ENCODE data around the gene MEP1B.

DNA sequence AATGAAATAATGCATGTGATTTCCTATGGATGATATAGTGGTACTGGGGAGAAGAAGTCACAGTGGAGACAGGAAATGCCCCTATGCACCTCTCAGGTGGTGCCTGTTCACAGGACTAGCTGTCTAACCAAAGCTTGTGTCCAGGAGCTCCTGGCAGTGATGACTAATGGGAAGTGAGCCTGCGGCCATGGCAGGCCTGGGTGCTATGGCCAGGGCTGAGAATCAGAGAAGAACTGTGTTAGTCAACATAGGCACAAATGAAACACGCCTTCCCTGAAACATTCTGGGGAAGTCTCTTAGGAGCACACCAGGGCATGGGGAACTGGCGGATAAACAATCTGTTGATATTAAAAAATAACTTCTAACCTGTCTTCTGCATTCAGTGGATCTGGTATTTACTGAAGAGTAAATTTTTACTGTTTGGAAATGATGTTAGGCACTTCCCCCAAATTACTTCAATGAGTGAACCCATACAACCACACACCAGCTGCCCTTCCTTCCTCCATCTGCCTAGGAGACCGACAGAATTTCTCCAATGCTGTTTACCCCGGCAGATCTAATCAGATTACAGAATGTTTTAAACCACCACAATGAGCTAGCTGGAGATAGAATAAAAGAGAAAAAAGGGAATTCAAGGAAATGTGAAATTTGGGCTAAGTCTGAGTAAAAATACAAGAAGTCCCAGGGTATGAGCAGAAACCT lies 67.4 kb downstream of the MEP1B start:
- TF ChIP-seq, protein P1, sequence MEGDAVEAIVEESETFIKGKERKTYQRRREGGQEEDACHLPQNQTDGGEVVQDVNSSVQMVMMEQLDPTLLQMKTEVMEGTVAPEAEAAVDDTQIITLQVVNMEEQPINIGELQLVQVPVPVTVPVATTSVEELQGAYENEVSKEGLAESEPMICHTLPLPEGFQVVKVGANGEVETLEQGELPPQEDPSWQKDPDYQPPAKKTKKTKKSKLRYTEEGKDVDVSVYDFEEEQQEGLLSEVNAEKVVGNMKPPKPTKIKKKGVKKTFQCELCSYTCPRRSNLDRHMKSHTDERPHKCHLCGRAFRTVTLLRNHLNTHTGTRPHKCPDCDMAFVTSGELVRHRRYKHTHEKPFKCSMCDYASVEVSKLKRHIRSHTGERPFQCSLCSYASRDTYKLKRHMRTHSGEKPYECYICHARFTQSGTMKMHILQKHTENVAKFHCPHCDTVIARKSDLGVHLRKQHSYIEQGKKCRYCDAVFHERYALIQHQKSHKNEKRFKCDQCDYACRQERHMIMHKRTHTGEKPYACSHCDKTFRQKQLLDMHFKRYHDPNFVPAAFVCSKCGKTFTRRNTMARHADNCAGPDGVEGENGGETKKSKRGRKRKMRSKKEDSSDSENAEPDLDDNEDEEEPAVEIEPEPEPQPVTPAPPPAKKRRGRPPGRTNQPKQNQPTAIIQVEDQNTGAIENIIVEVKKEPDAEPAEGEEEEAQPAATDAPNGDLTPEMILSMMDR (IDR thresholded peaks at IDR 0.05) = no peak
- no peak for TF ChIP-seq POLR2A (IDR thresholded peaks at IDR 0.05)
